Neural progenitor cell (in vitro differentiated cells): ENCODE results near the gene BCL7A. TPM values are rescaled to one million over a fixed set of nuclear protein-coding genes. Genes with fewer than 3 reads are reported as not detected.
A peak's percentile ranks its signal among the peaks of the same experiment; 100 is the strongest.

Experiments used
- DNase-seq: peaks from one replicate; pipeline ENCODE4 v3.0.0-alpha.2; 2016; ENCODE audit warnings: low spot score
- H2AFZ ChIP-seq: fragments of 200-600 bp; sonication (generic); replicated peaks from 2 replicates; pipeline ENCODE4 v1.6.1; 2016; ENCODE audit warnings: antibody characterized with exemption
- H3F3A ChIP-seq: fragments of 200-600 bp; sonication (generic); 2 replicates; pipeline ENCODE4 v1.6.1; 2016; ENCODE audit warnings: antibody characterized with exemption, low read depth
- H3K27ac ChIP-seq: fragments of 200-600 bp; sonication (generic); 2 replicates; pipeline ENCODE4 v1.5.1; 2016; ENCODE audit warnings: mild to moderate bottlenecking
- H3K27me3 ChIP-seq: fragments of 200-600 bp; sonication (generic); 2 replicates; pipeline ENCODE4 v1.6.1; 2016; ENCODE audit warnings: mild to moderate bottlenecking, moderate library complexity
- H3K36me3 ChIP-seq: fragments of 200-600 bp; sonication (generic); 2 replicates; pipeline ENCODE4 v1.5.1; 2016
- H3K4me1 ChIP-seq: fragments of 200-600 bp; sonication (generic); 2 replicates; pipeline ENCODE4 v1.6.1; 2016; ENCODE audit warnings: mixed run types
- H3K4me2 ChIP-seq: fragments of 200-600 bp; sonication (generic); 2 replicates; pipeline ENCODE4 v1.6.1; 2016
- H3K4me3 ChIP-seq: fragments of 200-600 bp; sonication (generic); 2 replicates; pipeline ENCODE4 v1.5.1; 2016
- H3K79me2 ChIP-seq: fragments of 200-600 bp; sonication (generic); 2 replicates; pipeline ENCODE4 v1.6.1; 2016; ENCODE audit warnings: low read depth
- H3K9ac ChIP-seq: fragments of 200-600 bp; sonication (generic); 2 replicates; pipeline ENCODE4 v1.6.1; 2016
- H3K9me3 ChIP-seq: fragments of 200-600 bp; sonication (generic); 2 replicates; pipeline ENCODE4 v1.5.1; 2016; ENCODE audit warnings: low read depth
- H4K20me1 ChIP-seq: fragments of 200-600 bp; sonication (generic); 2 replicates; pipeline ENCODE4 v1.6.1; 2016; ENCODE audit warnings: low read depth
- H3K27ac Mint-ChIP-seq: 3 replicates; pipeline ENCODE4 v1.8.0; 2021; ENCODE audit warnings: mixed read lengths
- H3K27me3 Mint-ChIP-seq: 2 replicates; pipeline ENCODE4 v1.8.0; 2022; ENCODE audit warnings: low read depth, mild to moderate bottlenecking, inconsistent platforms, moderate library complexity, mixed read lengths; ENCODE audit not compliant: insufficient read depth
- H3K36me3 Mint-ChIP-seq: 3 replicates; pipeline ENCODE4 v1.8.0; 2021; ENCODE audit warnings: mixed read lengths
- H3K4me1 Mint-ChIP-seq: 3 replicates; pipeline ENCODE4 v1.8.0; 2021; ENCODE audit warnings: mixed read lengths
- H3K4me3 Mint-ChIP-seq: 3 replicates; pipeline ENCODE4 v1.8.0; 2021; ENCODE audit warnings: mild to moderate bottlenecking, moderate library complexity, mixed read lengths
- H3K9me3 Mint-ChIP-seq: 3 replicates; pipeline ENCODE4 v1.8.0; 2020; ENCODE audit warnings: mixed read lengths
- CTCF ChIP-seq: fragments of 200-600 bp; sonication (generic); IDR thresholded peaks from 2 replicates; pipeline ENCODE4 v1.5.1; 2017; ENCODE audit warnings: antibody characterized with exemption, mild to moderate bottlenecking
- EZH2 ChIP-seq: fragments of 200-600 bp; sonication (generic); IDR thresholded peaks from 2 replicates; pipeline ENCODE4 v1.6.1; 2017; ENCODE audit warnings: antibody characterized with exemption, mild to moderate bottlenecking, moderate library complexity
- EZH2phosphoT487 ChIP-seq: fragments of 200-600 bp; sonication (generic); IDR thresholded peaks from 2 replicates; pipeline ENCODE4 v1.6.1; 2017; ENCODE audit warnings: antibody characterized with exemption
- total RNA-seq: library from RNA; depleted of rRNA; stranded (reverse); fragments of >200 nt; gene quantifications from 2 replicates; pipeline ENCODE4 v1.2.3, GENCODE V29; 2015; ENCODE audit warnings: low replicate concordance

Gene BCL7A
- total RNA-seq, 1 donor from 2014 or later: 22.1 TPM

GRCh38 chr12:122032580-122032979 is 10.9 kb downstream of the BCL7A start:
- Histone ChIP-seq H3F3A (no peaks in the 10 kb centered on the region), H3K27ac (no peak overlapping the region), H3K36me3 (no peaks in the 10 kb centered on the region), H3K9ac (no peak overlapping the region), H3K4me2 (no peak overlapping the region), H3K9me3 (no peaks in the 10 kb centered on the region), H3K79me2 (peaks cover 70% of the 10 kb centered on the region), H3K4me3 (no peak overlapping the region), H4K20me1 (peaks cover 79% of the 10 kb centered on the region), H3K4me1 (no peaks in the 10 kb centered on the region), H3K27me3 (no peaks in the 10 kb centered on the region), H2AFZ (no peak overlapping the region)
- no peak for DNase-seq
- H3K4me3 Mint-ChIP-seq: no peak overlapping the region
- H3K36me3 Mint-ChIP-seq: peaks cover 18% of the 10 kb centered on the region
- H3K27me3 Mint-ChIP-seq: peaks cover 6% of the 10 kb centered on the region
- peaks cover 3% of the 10 kb centered on the region for H3K9me3 Mint-ChIP-seq
- no peak for TF ChIP-seq CTCF
- TF ChIP-seq EZH2: no peak
- no peak for TF ChIP-seq EZH2phosphoT487
- peaks cover 16% of the 10 kb centered on the region for H3K4me1 Mint-ChIP-seq
- H3K27ac Mint-ChIP-seq: no peak overlapping the region

DNA sequence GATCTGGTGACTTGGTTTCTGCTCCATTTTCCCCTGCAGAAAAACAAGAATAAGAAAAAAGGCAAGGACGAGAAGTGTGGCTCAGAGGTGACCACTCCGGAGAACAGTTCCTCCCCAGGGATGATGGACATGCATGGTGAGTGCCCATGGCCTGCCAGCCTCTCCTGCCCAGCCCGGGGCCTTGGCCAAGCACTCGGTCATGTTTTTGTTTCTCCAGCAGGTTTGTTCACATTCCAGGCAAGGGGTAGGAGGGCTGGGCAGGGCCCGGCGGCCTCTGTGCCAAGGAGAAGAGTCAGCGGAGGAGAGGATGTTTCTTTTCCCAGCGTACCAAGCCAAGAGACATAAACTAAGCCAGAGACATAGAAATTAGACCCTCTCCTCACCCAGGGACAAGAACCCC is 13.6 kb downstream of the BCL7A start:
- Mint-ChIP-seq H3K27me3 (peaks cover 6% of the 10 kb centered on the region), H3K36me3 (peaks cover 23% of the 10 kb centered on the region), H3K4me3 (no peak overlapping the region), H3K9me3 (no peaks in the 10 kb centered on the region), H3K27ac (peak overlapping the region; percentile 29), H3K4me1 (peaks cover 4% of the 10 kb centered on the region)
- Histone ChIP-seq H3K79me2 (peaks cover 42% of the 10 kb centered on the region), H3K4me3 (no peak overlapping the region), H3K9ac (no peak overlapping the region), H3K4me1 (no peaks in the 10 kb centered on the region), H3K27me3 (no peaks in the 10 kb centered on the region), H4K20me1 (peaks cover 52% of the 10 kb centered on the region), H3K4me2 (no peak overlapping the region), H3K27ac (no peak overlapping the region), H3K9me3 (no peaks in the 10 kb centered on the region), H2AFZ (no peak overlapping the region), H3K36me3 (no peaks in the 10 kb centered on the region), H3F3A (no peaks in the 10 kb centered on the region)
- no peak for TF ChIP-seq EZH2
- TF ChIP-seq EZH2phosphoT487: no peak
- no peak for TF ChIP-seq CTCF
- DNase-seq: no peak

GRCh38 chr12:122036153-122036552 is 14.5 kb downstream of the BCL7A start:
- no peak for TF ChIP-seq EZH2phosphoT487
- TF ChIP-seq CTCF: no peak
- no peak for DNase-seq
- Histone ChIP-seq H3K4me2 (no peak overlapping the region), H3K9ac (no peak overlapping the region), H3K4me1 (no peaks in the 10 kb centered on the region), H3K27ac (no peak overlapping the region), H4K20me1 (peaks cover 43% of the 10 kb centered on the region), H3K79me2 (peaks cover 36% of the 10 kb centered on the region), H3K27me3 (no peaks in the 10 kb centered on the region), H3K9me3 (no peaks in the 10 kb centered on the region), H3K4me3 (no peak overlapping the region), H3F3A (no peaks in the 10 kb centered on the region), H2AFZ (no peak overlapping the region), H3K36me3 (no peaks in the 10 kb centered on the region)
- Mint-ChIP-seq H3K36me3 (peaks cover 24% of the 10 kb centered on the region), H3K9me3 (no peaks in the 10 kb centered on the region), H3K27me3 (peaks cover 3% of the 10 kb centered on the region), H3K27ac (peak overlapping the region; percentile 65), H3K4me3 (no peak overlapping the region), H3K4me1 (peaks cover 4% of the 10 kb centered on the region)
